Measurements from ENCODE around the gene L3MBTL4.

Gene L3MBTL4

GRCh38 chr18:5961097-5961827, 453.4 kb downstream of the L3MBTL4 start:
- no peaks in the 10 kb centered on the region for H3K27me3 ChIP-seq (ENCODE audit: control insufficient read depth in 1 of 2, insufficient read depth in 2 of 2, low read length in 2 of 2)
- no peak overlapping the region for H3K4me3 ChIP-seq (ENCODE audit: low read depth in 1 of 2, low read length in 2 of 2)
- H3K27ac ChIP-seq (ENCODE audit: low read depth, low read length), result no peak overlapping the region
- no peak overlapping the region for H3K9ac ChIP-seq (ENCODE audit: low read depth in 1 of 2, low read length in 2 of 2)
- H3K9me3 ChIP-seq (ENCODE audit: control insufficient read depth in 1 of 2, low read length in 2 of 2), result no peaks in the 10 kb centered on the region
- peaks cover 0 to 7% of the 10 kb centered on the region in 2 donors for H3K4me1 ChIP-seq (ENCODE audit: control insufficient read depth in 1 of 2, insufficient read depth in 2 of 2, low read length in 2 of 2)
- no peaks in the 10 kb centered on the region for H3K36me3 ChIP-seq (ENCODE audit: control insufficient read depth in 1 of 2, insufficient read depth in 2 of 2, low read length in 2 of 2)

GRCh38 chr18:5958822-5959221, 455.9 kb downstream of the L3MBTL4 start:
- H3K27me3 ChIP-seq (ENCODE audit: control insufficient read depth in 1 of 2, insufficient read depth in 2 of 2, low read length in 2 of 2), result no peaks in the 10 kb centered on the region
- no peaks in the 10 kb centered on the region for H3K36me3 ChIP-seq (ENCODE audit: control insufficient read depth in 1 of 2, insufficient read depth in 2 of 2, low read length in 2 of 2)
- no peak overlapping the region for H3K4me3 ChIP-seq (ENCODE audit: low read depth in 1 of 2, low read length in 2 of 2)
- peaks cover 0 to 7% of the 10 kb centered on the region in 2 donors for H3K4me1 ChIP-seq (ENCODE audit: control insufficient read depth in 1 of 2, insufficient read depth in 2 of 2, low read length in 2 of 2)
- no peaks in the 10 kb centered on the region for H3K9me3 ChIP-seq (ENCODE audit: control insufficient read depth in 1 of 2, low read length in 2 of 2)
- H3K9ac ChIP-seq (ENCODE audit: low read depth in 1 of 2, low read length in 2 of 2), result no peak overlapping the region
- H3K27ac ChIP-seq (ENCODE audit: low read depth, low read length), result no peak overlapping the region

GRCh38 chr18:5955861-5956260, 458.9 kb downstream of the L3MBTL4 start:
- no peak overlapping the region for H3K27ac ChIP-seq (ENCODE audit: low read depth, low read length)
- H3K4me3 ChIP-seq (ENCODE audit: low read depth in 1 of 2, low read length in 2 of 2), result no peak overlapping the region
- H3K9ac ChIP-seq (ENCODE audit: low read depth in 1 of 2, low read length in 2 of 2), result no peak overlapping the region
- no peaks in the 10 kb centered on the region for H3K4me1 ChIP-seq (ENCODE audit: control insufficient read depth in 1 of 2, insufficient read depth in 2 of 2, low read length in 2 of 2)
- no peaks in the 10 kb centered on the region for H3K36me3 ChIP-seq (ENCODE audit: control insufficient read depth in 1 of 2, insufficient read depth in 2 of 2, low read length in 2 of 2)
- no peaks in the 10 kb centered on the region for H3K27me3 ChIP-seq (ENCODE audit: control insufficient read depth in 1 of 2, insufficient read depth in 2 of 2, low read length in 2 of 2)
- H3K9me3 ChIP-seq (ENCODE audit: control insufficient read depth in 1 of 2, low read length in 2 of 2), result no peaks in the 10 kb centered on the region

GRCh38 chr18:5951515-5952091, 463.1 kb downstream of the L3MBTL4 start:
- Histone ChIP-seq H3K9me3 (ENCODE audit: control insufficient read depth in 1 of 2, low read length in 2 of 2) (no peaks in the 10 kb centered on the region), H3K36me3 (ENCODE audit: control insufficient read depth in 1 of 2, insufficient read depth in 2 of 2, low read length in 2 of 2) (no peaks in the 10 kb centered on the region), H3K4me3 (ENCODE audit: low read depth in 1 of 2, low read length in 2 of 2) (no peak overlapping the region), H3K4me1 (ENCODE audit: control insufficient read depth in 1 of 2, insufficient read depth in 2 of 2, low read length in 2 of 2) (no peaks in the 10 kb centered on the region), H3K27ac (ENCODE audit: low read depth, low read length) (no peak overlapping the region), H3K27me3 (ENCODE audit: control insufficient read depth in 1 of 2, insufficient read depth in 2 of 2, low read length in 2 of 2) (no peaks in the 10 kb centered on the region), H3K9ac (ENCODE audit: low read depth in 1 of 2, low read length in 2 of 2) (no peak overlapping the region)

- Histone ChIP-seq H3K9ac (ENCODE audit: low read depth in 1 of 2, low read length in 2 of 2) (no peak overlapping the region), H3K27me3 (ENCODE audit: control insufficient read depth in 1 of 2, insufficient read depth in 2 of 2, low read length in 2 of 2) (no peaks in the 10 kb centered on the region), H3K36me3 (ENCODE audit: control insufficient read depth in 1 of 2, insufficient read depth in 2 of 2, low read length in 2 of 2) (no peaks in the 10 kb centered on the region)
Measured at GRCh38 chr18:5948781-5949180, 465.9 kb downstream of the L3MBTL4 start.

GRCh38 chr18:5948237-5948636, 466.5 kb downstream of the L3MBTL4 start:
- Histone ChIP-seq H3K27ac (ENCODE audit: low read depth, low read length) (no peak overlapping the region), H3K4me1 (ENCODE audit: control insufficient read depth in 1 of 2, insufficient read depth in 2 of 2, low read length in 2 of 2) (no peaks in the 10 kb centered on the region), H3K36me3 (ENCODE audit: control insufficient read depth in 1 of 2, insufficient read depth in 2 of 2, low read length in 2 of 2) (no peaks in the 10 kb centered on the region), H3K9ac (ENCODE audit: low read depth in 1 of 2, low read length in 2 of 2) (no peak overlapping the region), H3K27me3 (ENCODE audit: control insufficient read depth in 1 of 2, insufficient read depth in 2 of 2, low read length in 2 of 2) (peaks cover 0 to 5% of the 10 kb centered on the region in 2 donors), H3K4me3 (ENCODE audit: low read depth in 1 of 2, low read length in 2 of 2) (no peak overlapping the region), H3K9me3 (ENCODE audit: control insufficient read depth in 1 of 2, low read length in 2 of 2) (no peaks in the 10 kb centered on the region)

More at GRCh38 chr18:5948781-5949180, 465.9 kb downstream of the L3MBTL4 start:
- no peaks in the 10 kb centered on the region for H3K4me1 ChIP-seq (ENCODE audit: control insufficient read depth in 1 of 2, insufficient read depth in 2 of 2, low read length in 2 of 2)
- no peak overlapping the region for H3K27ac ChIP-seq (ENCODE audit: low read depth, low read length)
- no peak overlapping the region for H3K4me3 ChIP-seq (ENCODE audit: low read depth in 1 of 2, low read length in 2 of 2)
- H3K9me3 ChIP-seq (ENCODE audit: control insufficient read depth in 1 of 2, low read length in 2 of 2), result no peaks in the 10 kb centered on the region

- H3K9ac ChIP-seq (ENCODE audit: low read depth in 1 of 2, low read length in 2 of 2), result no peak overlapping the region
- no peak overlapping the region for H3K27ac ChIP-seq (ENCODE audit: low read depth, low read length)
- no peaks in the 10 kb centered on the region for H3K36me3 ChIP-seq (ENCODE audit: control insufficient read depth in 1 of 2, insufficient read depth in 2 of 2, low read length in 2 of 2)
- no peak overlapping the region for H3K4me3 ChIP-seq (ENCODE audit: low read depth in 1 of 2, low read length in 2 of 2)
- no peaks in the 10 kb centered on the region for H3K9me3 ChIP-seq (ENCODE audit: control insufficient read depth in 1 of 2, low read length in 2 of 2)
- H3K4me1 ChIP-seq (ENCODE audit: control insufficient read depth in 1 of 2, insufficient read depth in 2 of 2, low read length in 2 of 2), result no peaks in the 10 kb centered on the region
- H3K27me3 ChIP-seq (ENCODE audit: control insufficient read depth in 1 of 2, insufficient read depth in 2 of 2, low read length in 2 of 2), result peaks cover 0 to 16% of the 10 kb centered on the region in 2 donors
Measured at GRCh38 chr18:5944448-5944847, 470.3 kb downstream of the L3MBTL4 start.

GRCh38 chr18:5943514-5943913, 471.2 kb downstream of the L3MBTL4 start:
- Histone ChIP-seq H3K4me3 (ENCODE audit: low read depth in 1 of 2, low read length in 2 of 2) (no peak overlapping the region), H3K36me3 (ENCODE audit: control insufficient read depth in 1 of 2, insufficient read depth in 2 of 2, low read length in 2 of 2) (no peaks in the 10 kb centered on the region), H3K9me3 (ENCODE audit: control insufficient read depth in 1 of 2, low read length in 2 of 2) (no peaks in the 10 kb centered on the region), H3K4me1 (ENCODE audit: control insufficient read depth in 1 of 2, insufficient read depth in 2 of 2, low read length in 2 of 2) (no peaks in the 10 kb centered on the region), H3K27ac (ENCODE audit: low read depth, low read length) (no peak overlapping the region), H3K9ac (ENCODE audit: low read depth in 1 of 2, low read length in 2 of 2) (no peak overlapping the region), H3K27me3 (ENCODE audit: control insufficient read depth in 1 of 2, insufficient read depth in 2 of 2, low read length in 2 of 2) (peaks cover 0 to 16% of the 10 kb centered on the region in 2 donors)

GRCh38 chr18:5942591-5942990, 472.1 kb downstream of the L3MBTL4 start:
- Histone ChIP-seq H3K4me1 (ENCODE audit: control insufficient read depth in 1 of 2, insufficient read depth in 2 of 2, low read length in 2 of 2) (no peaks in the 10 kb centered on the region), H3K27ac (ENCODE audit: low read depth, low read length) (no peak overlapping the region), H3K4me3 (ENCODE audit: low read depth in 1 of 2, low read length in 2 of 2) (no peak overlapping the region), H3K36me3 (ENCODE audit: control insufficient read depth in 1 of 2, insufficient read depth in 2 of 2, low read length in 2 of 2) (no peaks in the 10 kb centered on the region), H3K27me3 (ENCODE audit: control insufficient read depth in 1 of 2, insufficient read depth in 2 of 2, low read length in 2 of 2) (peaks cover 0 to 16% of the 10 kb centered on the region in 2 donors), H3K9ac (ENCODE audit: low read depth in 1 of 2, low read length in 2 of 2) (no peak overlapping the region), H3K9me3 (ENCODE audit: control insufficient read depth in 1 of 2, low read length in 2 of 2) (no peaks in the 10 kb centered on the region)

GRCh38 chr18:5941890-5942289, 472.8 kb downstream of the L3MBTL4 start:
- Histone ChIP-seq H3K9me3 (ENCODE audit: control insufficient read depth in 1 of 2, low read length in 2 of 2) (no peaks in the 10 kb centered on the region), H3K4me1 (ENCODE audit: control insufficient read depth in 1 of 2, insufficient read depth in 2 of 2, low read length in 2 of 2) (no peaks in the 10 kb centered on the region), H3K36me3 (ENCODE audit: control insufficient read depth in 1 of 2, insufficient read depth in 2 of 2, low read length in 2 of 2) (no peaks in the 10 kb centered on the region), H3K27ac (ENCODE audit: low read depth, low read length) (no peak overlapping the region), H3K9ac (ENCODE audit: low read depth in 1 of 2, low read length in 2 of 2) (no peak overlapping the region), H3K4me3 (ENCODE audit: low read depth in 1 of 2, low read length in 2 of 2) (no peak overlapping the region), H3K27me3 (ENCODE audit: control insufficient read depth in 1 of 2, insufficient read depth in 2 of 2, low read length in 2 of 2) (peaks cover 0 to 16% of the 10 kb centered on the region in 2 donors)

Data from duodenal mucosa (tissue), 2 donors.